Small intestine (tissue), 7 donors: ENCODE results near the gene GTF3C5. TPM values are rescaled to one million over a fixed set of nuclear protein-coding genes. Genes with fewer than 3 reads are reported as not detected.
"Not testable (repeated sequence)": the region's sequence is repeated elsewhere in the genome, so short reads cannot be mapped to it uniquely, and the experiment has no call there.

Source experiments
- DNase-seq, 2 donors: peaks; one replicate each; pipeline versions ENCODE4 v3.0.0 to v3.0.0-alpha.2; 2013
- FAIRE-seq: peaks from 2 replicates; lab custom pipeline; 2012; peaks lifted over from hg19 to GRCh38; lab: Jason Lieb, UNC
- H3K27ac ChIP-seq, 3 donors: one replicate each; pipeline ENCODE4 v1.5.1; 2013; ENCODE audit warnings: low read length in 2 of 3, mild to moderate bottlenecking in 2 of 3, control low read depth in 1 of 3, inconsistent platforms in 1 of 3, low read depth in 1 of 3, moderate library complexity in 1 of 3
- H3K27me3 ChIP-seq, 3 donors: one replicate each; pipeline ENCODE4 v1.6.1; 2013; ENCODE audit warnings: low read length in 3 of 3, inconsistent platforms in 1 of 3; ENCODE audit not compliant: control insufficient read depth in 3 of 3, insufficient read depth in 3 of 3
- H3K36me3 ChIP-seq, 3 donors: one replicate each; pipeline ENCODE4 v1.6.1; 2013; ENCODE audit warnings: low read length in 3 of 3, inconsistent platforms in 1 of 3, low read depth in 1 of 3, mild to moderate bottlenecking in 1 of 3, moderate library complexity in 1 of 3; ENCODE audit not compliant: control insufficient read depth in 3 of 3, insufficient read depth in 2 of 3
- H3K4me1 ChIP-seq, 3 donors: one replicate each; pipeline ENCODE4 v1.6.1; 2013; ENCODE audit warnings: low read length in 2 of 3, inconsistent platforms in 1 of 3, low read depth in 1 of 3, mild to moderate bottlenecking in 1 of 3, moderate library complexity in 1 of 3; ENCODE audit not compliant: control insufficient read depth in 3 of 3, insufficient read depth in 2 of 3
- H3K4me3 ChIP-seq, 3 donors: one replicate each; pipeline ENCODE4 v1.5.1; 2013; ENCODE audit warnings: low read length in 3 of 3, control low read depth in 1 of 3, inconsistent platforms in 1 of 3, low read depth in 1 of 3, mild to moderate bottlenecking in 1 of 3, moderate library complexity in 1 of 3
- H3K9me3 ChIP-seq, 2 donors: one replicate each; pipeline ENCODE4 v1.6.1; 2013; ENCODE audit warnings: low read depth in 1 of 2, low read length in 1 of 2; ENCODE audit not compliant: control insufficient read depth in 2 of 2, insufficient read depth in 1 of 2
- WGBS, 3 donors: extraction: QIAGEN DNeasy Blood & Tissue Kit; methylation state at CpG; one replicate each; pipeline ENCODE4 v1.1.7; 2013; 5-methylcytosine and 5-hydroxymethylcytosine counted together
- polyA plus RNA-seq, 4 donors: library from polyadenylated mRNA; stranded (reverse) in 3 of 4; unstranded in 1 of 4; fragments of 200-250 nt in 3 of 4; fragments of 120-200 nt in 1 of 4; gene quantifications; one replicate each; pipeline versions ENCODE4 v1.2.1 to v1.2.3, GENCODE V29; 2013
- donor health status: healthy with polysubstance abuse.
- donor health status: control.
- donor health status: control.
- donor health status: Bipolar disorder and iron deficiency.
- donor health status: healthy.

GTF3C5 gene
- polyA plus RNA-seq, 4 donors, result 37.3 to 56.0 (median 51.0) TPM

DNA sequence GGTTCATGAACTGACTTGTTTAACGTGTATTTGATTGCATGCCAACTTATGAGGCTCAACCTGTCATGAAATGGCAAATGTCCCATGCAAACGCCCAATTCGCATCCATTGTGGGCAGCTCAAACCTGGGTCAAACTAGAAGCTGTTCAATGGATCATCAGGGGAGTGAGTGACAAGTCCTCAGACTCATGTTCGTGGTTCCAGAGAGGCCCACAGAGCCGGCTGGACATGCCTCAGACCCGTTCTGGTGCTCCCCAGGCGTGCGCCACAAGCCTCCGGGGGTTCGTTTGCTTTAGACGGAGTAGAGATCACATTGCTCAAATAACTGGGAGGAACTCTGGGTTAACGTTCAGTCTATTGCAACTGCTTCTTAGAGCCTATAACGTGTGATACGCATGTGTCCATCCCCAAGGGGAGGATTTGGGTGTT is 37.3 kb upstream of the GTF3C5 start:
- Histone ChIP-seq H3K36me3 (peaks cover 0 to 16% (median 0%) of the 10 kb centered on the region in 3 donors), H3K4me1 (peaks cover 0 to 23% (median 0%) of the 10 kb centered on the region in 3 donors), H3K9me3 (no peaks in the 10 kb centered on the region), H3K27ac (no peak overlapping the region), H3K4me3 (no peak overlapping the region), H3K27me3 (peaks cover 0 to 12% (median 0%) of the 10 kb centered on the region in 3 donors)
- no peak for FAIRE-seq
- no peak for DNase-seq
- 63 to 71% (median 65%) methylated on average over 14 of the region's 14 CpGs for WGBS, 3 donors

DNA sequence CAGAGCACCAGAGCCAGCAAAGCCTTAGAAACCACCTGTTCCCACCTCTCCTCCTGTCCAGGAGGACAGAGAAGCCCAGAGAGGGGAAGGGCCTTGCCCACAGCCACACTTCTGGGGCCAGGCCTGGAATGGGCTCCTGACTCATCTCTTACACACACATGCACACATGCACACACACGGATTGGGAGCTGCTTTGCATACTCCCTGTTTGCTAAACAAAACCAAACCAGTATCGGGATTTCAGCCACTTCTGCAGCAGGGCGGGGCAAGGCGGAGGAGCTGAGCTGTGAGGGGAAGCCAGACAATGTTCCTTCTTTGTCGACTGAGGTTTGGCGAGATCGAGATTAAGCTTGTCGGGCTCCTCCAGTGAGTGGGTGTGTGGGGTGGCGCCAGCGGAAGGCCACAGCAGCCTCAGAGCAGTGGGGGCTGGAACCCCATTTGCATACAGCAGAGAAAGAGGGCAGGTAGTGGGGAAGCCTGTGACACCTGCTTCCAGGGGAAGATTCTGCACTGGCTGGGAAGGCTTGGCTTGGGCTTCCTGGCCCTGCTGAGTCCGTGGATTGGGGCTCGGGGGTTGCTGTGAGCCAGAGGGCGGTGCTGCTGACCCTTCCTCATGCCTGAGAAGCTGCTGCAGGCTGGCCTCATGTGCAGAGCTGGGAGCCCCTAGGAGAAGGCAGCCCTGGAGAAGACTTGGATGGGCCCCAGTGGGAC is 36.2 kb upstream of the GTF3C5 start:
- Histone ChIP-seq H3K4me1 (peaks cover 0 to 23% (median 0%) of the 10 kb centered on the region in 3 donors), H3K27ac (no peak overlapping the region), H3K9me3 (no peaks in the 10 kb centered on the region), H3K36me3 (peaks cover 0 to 9% (median 0%) of the 10 kb centered on the region in 3 donors), H3K4me3 (no peak overlapping the region), H3K27me3 (peaks cover 0 to 12% (median 0%) of the 10 kb centered on the region in 3 donors)
- 7 to 18% (median 11%) methylated on average over 13 of the region's 13 CpGs for WGBS, 3 donors
- FAIRE-seq (no peak), DNase-seq (peak in 1 of 2 donors; percentile 74)

DNA sequence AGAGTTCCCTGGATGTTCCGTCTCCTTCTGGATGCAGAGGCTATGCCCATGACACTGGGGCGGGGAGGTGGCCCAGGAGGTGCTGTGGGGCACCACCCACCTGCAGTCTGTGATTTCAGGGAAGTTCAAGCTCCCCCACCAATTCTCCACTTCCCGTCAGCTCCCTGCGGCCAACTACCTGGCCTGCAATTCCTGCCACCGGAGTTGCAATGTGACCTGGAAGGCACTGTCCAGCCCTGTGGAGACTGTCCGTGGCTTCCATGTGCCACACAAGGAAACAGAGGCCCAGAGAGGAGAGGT is 35.7 kb upstream of the GTF3C5 start:
- no peak for FAIRE-seq
- peaks cover 0 to 9% (median 0%) of the 10 kb centered on the region in 3 donors for H3K36me3 ChIP-seq
- DNase-seq, result no peak
- H3K4me3 ChIP-seq, result no peak overlapping the region
- H3K27me3 ChIP-seq, result peaks cover 0 to 14% (median 0%) of the 10 kb centered on the region in 3 donors
- WGBS, 3 donors, result 73 to 86% (median 79%) methylated on average over 5 to 6 of the region's 6 CpGs
- peaks cover 0 to 19% (median 0%) of the 10 kb centered on the region in 3 donors for H3K4me1 ChIP-seq
- H3K27ac ChIP-seq, result no peak overlapping the region
- no peaks in the 10 kb centered on the region for H3K9me3 ChIP-seq

DNA sequence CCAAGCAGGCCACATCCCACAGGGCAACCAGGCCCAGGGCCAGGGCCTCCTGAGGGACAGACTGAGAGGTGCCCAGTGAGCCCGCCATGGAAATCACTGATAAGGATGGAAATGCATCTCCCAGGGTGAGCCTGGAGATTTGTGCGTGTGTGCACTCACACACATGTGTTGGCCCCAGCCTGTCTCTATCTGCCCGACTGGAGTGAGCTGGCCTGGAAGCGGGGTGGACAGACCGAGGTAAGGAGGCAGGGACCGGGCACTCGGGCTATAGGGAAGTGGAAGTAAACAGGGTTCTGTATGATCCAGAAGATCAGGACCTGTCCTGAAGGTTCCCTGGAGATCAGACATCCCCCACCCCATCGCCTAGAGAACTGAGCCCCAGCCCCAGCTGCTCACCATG is 34.9 kb upstream of the GTF3C5 start:
- no peak for FAIRE-seq
- Histone ChIP-seq H3K36me3 (peaks cover 0 to 5% (median 0%) of the 10 kb centered on the region in 3 donors), H3K27ac (no peak overlapping the region), H3K9me3 (no peaks in the 10 kb centered on the region), H3K4me1 (peaks cover 0 to 19% (median 0%) of the 10 kb centered on the region in 3 donors), H3K4me3 (no peak overlapping the region), H3K27me3 (peaks cover 0 to 16% (median 0%) of the 10 kb centered on the region in 3 donors)
- DNase-seq, result no peak
- WGBS, 3 donors, result 72 to 87% (median 78%) methylated on average over 8 of the region's 8 CpGs

DNA sequence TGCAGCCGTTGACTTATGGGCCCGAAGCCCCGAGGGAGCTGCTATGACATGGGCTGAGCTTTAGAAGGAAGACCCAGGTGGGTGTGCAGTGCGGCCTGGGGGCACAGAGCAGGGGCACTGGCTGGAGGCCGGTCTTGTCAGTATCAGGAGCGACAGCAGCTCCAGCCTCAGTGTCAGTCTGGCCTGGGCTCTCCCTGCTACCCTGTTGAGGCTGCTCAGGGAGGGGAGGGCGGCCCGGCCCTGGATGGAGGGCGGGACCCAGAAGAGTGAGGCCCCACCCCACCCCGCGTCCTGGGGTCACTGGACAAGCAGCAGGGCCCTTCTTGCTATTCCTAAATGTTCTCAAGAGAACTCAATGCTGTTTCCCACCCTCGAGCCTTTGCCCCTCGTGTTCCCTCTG is 34.3 kb upstream of the GTF3C5 start:
- DNase-seq (no peak), FAIRE-seq (no peak)
- no peaks in the 10 kb centered on the region for H3K9me3 ChIP-seq
- H3K27me3 ChIP-seq, result peaks cover 0 to 14% (median 0%) of the 10 kb centered on the region in 3 donors
- H3K27ac ChIP-seq, result no peak overlapping the region
- 71 to 76% (median 72%) methylated on average over 10 to 13 of the region's 13 CpGs for WGBS, 3 donors
- peaks cover 0 to 19% (median 0%) of the 10 kb centered on the region in 3 donors for H3K4me1 ChIP-seq
- H3K4me3 ChIP-seq, result no peak overlapping the region
- H3K36me3 ChIP-seq, result peaks cover 0 to 2% (median 0%) of the 10 kb centered on the region in 3 donors

DNA sequence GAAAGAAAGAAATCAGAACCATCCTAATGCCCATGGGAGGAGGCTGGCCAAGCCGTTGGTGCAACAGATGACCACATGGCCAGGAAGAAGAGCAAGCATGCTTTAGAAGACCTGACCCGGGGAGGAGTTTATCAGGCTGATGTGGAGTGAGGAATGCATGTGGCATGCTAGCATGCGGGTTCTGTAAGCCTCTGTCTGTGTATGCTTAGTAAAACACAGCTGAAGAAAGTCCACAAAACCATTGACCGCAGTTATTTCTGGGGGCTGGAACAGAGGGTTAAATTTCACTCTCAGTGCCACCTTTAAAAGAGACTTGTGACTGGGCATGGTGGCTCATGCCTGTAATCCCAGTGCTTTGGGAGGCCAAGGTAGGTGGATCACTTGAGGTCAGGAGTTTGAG is 33.2 kb upstream of the GTF3C5 start:
- Histone ChIP-seq H3K36me3 (peaks cover 0 to 2% (median 0%) of the 10 kb centered on the region in 3 donors), H3K9me3 (no peaks in the 10 kb centered on the region), H3K27ac (no peak overlapping the region), H3K4me3 (no peak overlapping the region), H3K4me1 (peaks cover 0 to 19% (median 0%) of the 10 kb centered on the region in 3 donors), H3K27me3 (peaks cover 0 to 12% (median 0%) of the 10 kb centered on the region in 3 donors)
- WGBS, 3 donors, result 61 to 72% (median 71%) methylated on average over 4 of the region's 4 CpGs
- FAIRE-seq (no peak), DNase-seq (no peak)

DNA sequence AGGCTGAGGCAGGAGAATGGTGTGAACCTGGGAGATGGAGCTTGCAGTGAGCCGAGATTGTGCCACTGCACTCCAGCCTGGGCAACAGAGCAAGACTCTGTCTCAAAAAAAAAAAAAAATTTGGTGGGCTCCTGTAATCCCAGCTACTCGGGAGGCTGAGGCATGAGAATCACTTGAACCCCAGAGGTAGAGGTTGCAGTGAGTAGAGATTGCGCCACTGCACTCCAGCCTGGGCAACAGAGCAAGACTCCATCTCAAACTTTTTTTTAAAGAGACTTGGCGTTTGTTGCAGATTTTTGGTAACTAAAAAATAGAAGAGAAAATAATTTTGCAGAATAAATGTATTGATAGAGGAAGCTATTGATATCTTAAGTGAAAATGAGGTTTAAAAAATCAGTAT is 32.6 kb upstream of the GTF3C5 start:
- DNase-seq, H3K4me3 ChIP-seq, H3K9me3 ChIP-seq, H3K27ac ChIP-seq, FAIRE-seq, H3K36me3 ChIP-seq: not testable (repeated sequence)
- Histone ChIP-seq H3K4me1 (peaks cover 0 to 19% (median 0%) of the 10 kb centered on the region in 3 donors), H3K27me3 (peaks cover 0 to 12% (median 0%) of the 10 kb centered on the region in 3 donors)
- 74 to 78% (median 78%) methylated on average over 3 to 4 of the region's 4 CpGs for WGBS, 3 donors

DNA sequence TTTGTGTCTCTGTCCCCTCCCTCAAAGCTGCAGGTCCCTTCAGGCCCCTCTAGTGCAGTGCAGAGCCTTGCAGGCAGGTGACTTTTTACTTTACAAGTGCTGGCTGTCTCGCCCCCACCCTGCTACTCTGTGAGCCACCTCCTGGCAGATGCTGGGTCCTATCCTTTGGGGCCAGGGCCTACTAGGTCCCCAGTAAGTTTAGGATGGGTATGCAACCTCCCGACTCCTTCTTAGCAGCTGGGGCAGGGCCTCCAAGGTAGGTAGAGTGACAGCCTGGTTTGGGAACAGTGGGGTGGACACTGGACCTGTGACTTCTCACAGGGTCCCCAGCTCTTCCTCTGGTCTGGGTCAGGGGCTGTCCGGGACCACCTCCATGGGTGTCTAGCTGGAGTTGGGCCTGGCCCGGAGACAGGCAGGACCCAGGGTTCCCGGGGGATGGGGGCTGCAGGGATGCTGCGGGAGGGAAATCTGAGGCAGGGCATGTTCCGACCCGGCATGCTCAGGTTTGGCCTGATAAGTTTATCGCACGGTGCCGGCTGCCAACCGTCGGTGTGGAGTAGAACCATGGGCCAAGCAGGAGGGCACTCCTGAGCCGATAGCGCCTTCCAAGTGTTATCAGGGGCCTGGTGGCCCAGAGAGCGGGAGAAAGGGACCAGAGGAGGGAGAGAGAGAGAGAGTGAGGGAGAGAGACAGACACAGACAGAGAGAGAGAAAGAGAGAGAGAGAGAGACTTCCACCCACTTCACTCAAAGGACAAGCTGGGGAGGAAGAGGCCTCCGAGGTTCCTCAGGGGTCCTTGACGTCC is 31.8 kb upstream of the GTF3C5 start:
- no peak overlapping the region for H3K27ac ChIP-seq
- no peak for FAIRE-seq
- no peak overlapping the region for H3K4me3 ChIP-seq
- DNase-seq, result no peak
- 39 to 75% (median 55%) methylated on average over 18 of the region's 18 CpGs for WGBS, 3 donors
- peaks cover 0 to 2% (median 0%) of the 10 kb centered on the region in 3 donors for H3K36me3 ChIP-seq
- no peaks in the 10 kb centered on the region for H3K9me3 ChIP-seq
- peaks cover 0 to 10% (median 0%) of the 10 kb centered on the region in 3 donors for H3K27me3 ChIP-seq
- H3K4me1 ChIP-seq, result peaks cover 0 to 17% (median 0%) of the 10 kb centered on the region in 3 donors
